Uterus (tissue), 4 donors: ENCODE data around the gene MADCAM1. TPM values are rescaled to one million over a fixed set of nuclear protein-coding genes. Genes with fewer than 3 reads are reported as not detected.

Experiments used
- DNase-seq, 2 donors: peaks; one replicate each; pipeline ENCODE4 v3.0.0-alpha.2; 2019 to 2020
- H3K27ac ChIP-seq, 2 donors: fragments of 200-600 bp; sonication (generic); 1 replicate in 1 of 2; 2 replicates in 1 of 2; pipeline ENCODE4 v1.5.1; 2016 to 2018
- H3K27me3 ChIP-seq, 2 donors: fragments of 200-600 bp; sonication (generic); one replicate each; pipeline ENCODE4 v1.5.1; 2018 to 2019; ENCODE audit warnings: control low read depth in 1 of 2
- H3K36me3 ChIP-seq, 2 donors: fragments of 200-600 bp; sonication (generic); one replicate each; pipeline ENCODE4 v1.5.1; 2019; ENCODE audit warnings: control low read depth in 1 of 2
- H3K4me1 ChIP-seq, 2 donors: fragments of 200-600 bp; sonication (generic); one replicate each; pipeline ENCODE4 v1.5.1; 2018 to 2019; ENCODE audit warnings: control low read depth in 1 of 2
- H3K4me3 ChIP-seq, 2 donors: fragments of 200-600 bp; sonication (generic); 1 replicate in 1 of 2; 2 replicates in 1 of 2; pipeline ENCODE4 v1.5.1; 2018 to 2019; ENCODE audit warnings: mild to moderate bottlenecking in 1 of 2
- H3K9me3 ChIP-seq, 2 donors: fragments of 200-600 bp; sonication (generic); one replicate each; pipeline ENCODE4 v1.5.1; 2019; ENCODE audit warnings: control low read depth in 1 of 2
- POLR2A ChIP-seq, 2 donors: fragments of 450-650 bp; IDR thresholded peaks; one replicate each; pipeline ENCODE4 v1.6.1; 2016; ENCODE audit warnings: antibody characterized with exemption in 2 of 2, mild to moderate bottlenecking in 1 of 2, moderate library complexity in 1 of 2
- intact Hi-C: fragments of 100-400 bp; cut with DNase I; formaldehyde crosslinking; loops from one replicate; pipeline ENCODE4 v1.15.1; 2023; ENCODE audit warnings: low total_unique reads
- total RNA-seq, 4 donors: library from RNA; depleted of rRNA in 3 of 4; stranded (reverse); fragments of >200 nt in 3 of 4; gene quantifications; one replicate each; pipeline versions ENCODE4 v1.1.0 to v1.2.4, GENCODE V29; 2014 to 2023
- TF ChIP-seq, protein P1 (sequence below), 4 experiments: fragments of 200-600 bp in 2 of 4; fragments of 450-650 bp in 2 of 4; sonication (generic) in 2 of 4; IDR thresholded peaks; one replicate each; pipeline ENCODE4 v1.5.1; 2016 to 2019; ENCODE audit warnings: antibody characterized with exemption in 4 of 4, mild to moderate bottlenecking in 2 of 4, moderate library complexity in 1 of 4
- donor health status: DM: yes; HTN: yes; CAD: no.

The MADCAM1 gene
- total RNA-seq, 4 donors from 2014 or later: 0.34 to 2.7 TPM; not detected in 2

DNA sequence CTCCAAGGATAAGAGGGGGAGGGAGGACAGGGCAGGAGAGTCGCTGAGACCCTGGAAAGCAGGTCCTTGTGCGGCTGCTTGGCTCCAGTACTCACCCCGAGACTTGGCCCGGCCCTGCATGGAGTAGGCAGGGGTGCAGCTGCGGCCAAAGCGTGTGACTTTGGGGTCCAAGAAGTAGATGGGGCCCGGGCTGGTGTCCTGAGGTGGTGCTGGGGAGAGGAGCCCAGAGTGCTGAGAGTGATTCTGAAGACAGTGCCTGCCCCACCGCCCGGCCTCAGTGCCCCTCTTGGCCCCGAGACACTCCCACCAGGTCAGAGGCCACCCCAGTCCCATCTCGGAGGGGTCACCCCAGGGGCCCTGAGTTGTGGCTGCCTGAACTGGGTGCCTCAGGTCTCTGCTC lies 28.7 kb upstream of the MADCAM1 start:
- intact Hi-C loops: no loop called here
- Histone ChIP-seq H3K27me3 (no peaks in the 10 kb centered on the region), H3K4me3 (no peak overlapping the region), H3K4me1 (no peaks in the 10 kb centered on the region), H3K36me3 (no peaks in the 10 kb centered on the region), H3K27ac (no peak overlapping the region), H3K9me3 (no peaks in the 10 kb centered on the region)
- TF ChIP-seq, protein P1, sequence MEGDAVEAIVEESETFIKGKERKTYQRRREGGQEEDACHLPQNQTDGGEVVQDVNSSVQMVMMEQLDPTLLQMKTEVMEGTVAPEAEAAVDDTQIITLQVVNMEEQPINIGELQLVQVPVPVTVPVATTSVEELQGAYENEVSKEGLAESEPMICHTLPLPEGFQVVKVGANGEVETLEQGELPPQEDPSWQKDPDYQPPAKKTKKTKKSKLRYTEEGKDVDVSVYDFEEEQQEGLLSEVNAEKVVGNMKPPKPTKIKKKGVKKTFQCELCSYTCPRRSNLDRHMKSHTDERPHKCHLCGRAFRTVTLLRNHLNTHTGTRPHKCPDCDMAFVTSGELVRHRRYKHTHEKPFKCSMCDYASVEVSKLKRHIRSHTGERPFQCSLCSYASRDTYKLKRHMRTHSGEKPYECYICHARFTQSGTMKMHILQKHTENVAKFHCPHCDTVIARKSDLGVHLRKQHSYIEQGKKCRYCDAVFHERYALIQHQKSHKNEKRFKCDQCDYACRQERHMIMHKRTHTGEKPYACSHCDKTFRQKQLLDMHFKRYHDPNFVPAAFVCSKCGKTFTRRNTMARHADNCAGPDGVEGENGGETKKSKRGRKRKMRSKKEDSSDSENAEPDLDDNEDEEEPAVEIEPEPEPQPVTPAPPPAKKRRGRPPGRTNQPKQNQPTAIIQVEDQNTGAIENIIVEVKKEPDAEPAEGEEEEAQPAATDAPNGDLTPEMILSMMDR (IDR thresholded peaks at IDR 0.05): no peak
- TF ChIP-seq POLR2A (IDR thresholded peaks at IDR 0.05): no peak
- no peak for DNase-seq

DNA sequence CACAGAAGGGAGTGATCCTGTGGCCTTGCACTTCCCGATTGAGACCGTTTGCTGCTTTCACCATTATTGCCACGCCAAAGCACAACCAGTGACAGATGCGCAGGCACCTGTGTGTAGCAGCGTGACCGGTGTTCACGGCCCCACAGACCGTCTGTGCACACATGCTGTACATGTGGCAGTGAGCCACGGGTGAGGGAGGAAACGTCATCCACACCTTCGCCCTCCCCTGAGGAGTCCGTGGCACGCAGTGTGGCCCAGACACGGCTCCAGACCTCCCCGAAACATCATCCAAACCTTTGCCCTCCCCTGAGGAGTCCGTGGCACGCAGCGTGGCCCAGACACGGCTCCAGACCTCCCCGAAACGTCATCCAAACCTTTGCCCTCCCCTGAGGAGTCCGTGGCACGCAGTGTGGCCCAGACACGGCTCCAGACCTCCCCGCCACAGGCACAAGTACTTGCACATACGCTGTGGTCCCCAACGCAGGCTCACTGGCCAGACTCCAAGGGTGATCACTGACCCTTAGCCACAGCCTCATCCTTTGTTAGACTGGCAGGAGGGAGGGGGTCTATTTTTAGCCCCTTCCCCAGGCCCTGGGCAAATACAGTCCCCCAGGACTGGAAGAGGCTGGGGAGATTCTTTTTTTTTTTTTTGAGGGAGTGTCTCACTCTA lies 27.6 kb upstream of the MADCAM1 start:
- H3K27ac ChIP-seq: no peak overlapping the region
- no peaks in the 10 kb centered on the region for H3K27me3 ChIP-seq
- no peaks in the 10 kb centered on the region for H3K36me3 ChIP-seq
- no peak for DNase-seq
- H3K4me1 ChIP-seq: no peaks in the 10 kb centered on the region
- TF ChIP-seq, protein P1 (IDR thresholded peaks at IDR 0.05): no peak
- no peak for TF ChIP-seq POLR2A (IDR thresholded peaks at IDR 0.05)
- intact Hi-C loops: no loop called here
- H3K4me3 ChIP-seq: no peak overlapping the region
- H3K9me3 ChIP-seq: no peaks in the 10 kb centered on the region

DNA sequence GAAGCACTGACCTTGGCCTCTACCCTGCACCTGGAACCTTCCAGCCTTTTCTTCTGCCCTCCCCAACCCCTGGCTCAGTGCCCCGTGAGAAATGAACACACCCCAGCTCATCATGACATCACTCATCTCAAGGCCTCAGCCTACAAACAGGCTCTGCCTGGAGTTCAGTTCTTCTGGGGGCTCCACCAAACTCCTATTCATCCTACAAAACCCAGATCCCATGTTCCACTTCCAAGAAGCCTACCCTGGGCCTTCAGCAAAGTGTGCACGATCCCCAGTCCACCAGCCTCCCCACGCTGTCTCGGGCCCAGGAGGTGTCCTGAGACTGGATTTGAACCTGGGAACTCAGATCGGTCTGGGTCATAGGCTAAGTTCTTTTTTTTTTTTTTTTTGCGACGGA lies 26.5 kb upstream of the MADCAM1 start:
- no peaks in the 10 kb centered on the region for H3K4me1 ChIP-seq
- no peak for DNase-seq
- H3K27ac ChIP-seq: no peak overlapping the region
- TF ChIP-seq, protein P1 (IDR thresholded peaks at IDR 0.05): no peak
- TF ChIP-seq POLR2A (IDR thresholded peaks at IDR 0.05): no peak
- H3K27me3 ChIP-seq: no peaks in the 10 kb centered on the region
- no peak overlapping the region for H3K4me3 ChIP-seq
- no peaks in the 10 kb centered on the region for H3K9me3 ChIP-seq
- no peaks in the 10 kb centered on the region for H3K36me3 ChIP-seq
- intact Hi-C loops: no loop called here

DNA sequence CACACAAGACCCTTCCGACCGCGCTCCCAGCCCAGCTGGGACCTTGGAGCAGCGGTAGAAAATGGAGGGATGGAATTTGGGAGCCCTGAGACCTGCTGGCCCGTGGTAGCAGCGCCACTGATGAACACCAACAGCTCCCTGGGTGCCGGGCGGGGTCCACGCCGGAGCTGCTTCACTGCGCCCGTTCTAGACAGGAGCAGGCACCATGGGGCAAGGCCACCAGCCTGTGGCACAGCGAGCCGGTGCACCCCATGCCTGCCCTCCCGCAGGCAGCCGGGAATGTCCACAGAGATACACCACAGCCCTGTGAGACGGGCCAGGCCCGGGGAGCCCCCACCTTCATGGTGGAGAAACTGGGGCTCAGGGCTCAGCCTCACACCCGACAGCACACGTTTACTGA lies 25.6 kb upstream of the MADCAM1 start:
- no peaks in the 10 kb centered on the region for H3K36me3 ChIP-seq
- no peaks in the 10 kb centered on the region for H3K9me3 ChIP-seq
- no peak for DNase-seq
- no peak for TF ChIP-seq POLR2A (IDR thresholded peaks at IDR 0.05)
- TF ChIP-seq, protein P1 (IDR thresholded peaks at IDR 0.05): no peak
- H3K27ac ChIP-seq: no peak overlapping the region
- H3K27me3 ChIP-seq: no peaks in the 10 kb centered on the region
- no peaks in the 10 kb centered on the region for H3K4me1 ChIP-seq
- no peak overlapping the region for H3K4me3 ChIP-seq
- intact Hi-C loops: no loop called here

DNA sequence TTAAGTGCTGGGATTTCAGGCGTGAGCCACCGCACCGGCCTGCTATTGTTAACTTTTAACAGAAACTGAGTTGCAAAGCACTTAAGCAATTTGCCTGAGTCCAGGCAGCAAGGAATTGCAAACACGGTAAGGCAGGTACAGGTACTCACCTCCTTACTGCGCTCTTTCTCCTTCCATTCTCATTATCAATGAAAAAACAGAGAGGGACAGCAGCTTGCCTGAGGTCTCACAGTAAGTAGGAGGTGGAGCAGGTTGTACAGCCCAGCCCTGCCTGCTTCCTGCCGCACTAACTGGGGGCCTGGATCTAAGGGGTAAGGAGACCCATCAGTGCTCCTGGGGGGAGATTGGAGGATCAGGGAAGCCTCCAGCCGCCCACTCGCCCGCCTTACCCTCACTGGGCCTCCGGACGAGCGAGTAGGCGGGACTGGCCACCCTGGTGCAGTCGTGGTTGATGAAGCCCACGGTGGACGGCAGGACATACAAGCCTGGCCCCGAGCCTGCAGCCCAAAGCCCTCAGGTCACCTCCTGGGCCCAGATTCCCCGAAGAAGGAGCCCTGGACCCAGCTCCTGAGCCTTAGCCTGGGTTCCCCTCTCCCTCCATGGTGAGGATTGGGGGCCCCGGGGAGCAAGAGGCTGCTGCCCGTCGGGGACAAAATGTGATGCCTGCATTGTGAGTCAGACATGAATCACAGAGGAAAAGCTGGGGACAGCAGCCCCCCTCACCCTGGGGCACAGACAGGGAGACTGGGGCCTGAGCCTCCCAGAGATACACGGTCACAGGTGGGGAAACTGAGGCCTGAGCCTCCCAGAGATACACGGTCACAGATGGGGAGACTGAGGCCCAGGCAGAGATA lies 24.1 kb upstream of the MADCAM1 start:
- DNase-seq: no peak
- no peak overlapping the region for H3K4me3 ChIP-seq
- H3K36me3 ChIP-seq: no peaks in the 10 kb centered on the region
- no peaks in the 10 kb centered on the region for H3K9me3 ChIP-seq
- TF ChIP-seq POLR2A (IDR thresholded peaks at IDR 0.05): no peak
- TF ChIP-seq, protein P1 (IDR thresholded peaks at IDR 0.05): no peak
- intact Hi-C loops: no loop called here
- H3K4me1 ChIP-seq: no peaks in the 10 kb centered on the region
- H3K27ac ChIP-seq: no peak overlapping the region
- H3K27me3 ChIP-seq: no peaks in the 10 kb centered on the region
